Epidermal melanocyte (primary cell): ENCODE measurements around the gene C16orf54.
"Not testable (repeated sequence)": the region's sequence is repeated elsewhere in the genome, so short reads cannot be mapped to it uniquely, and the experiment has no call there.

Source experiments
- DNase-seq: peaks from one replicate; pipeline ENCODE4 v3.0.0; 2011; ENCODE audit warnings: low spot score; ENCODE audit not compliant: insufficient read length

The C16orf54 gene

DNA sequence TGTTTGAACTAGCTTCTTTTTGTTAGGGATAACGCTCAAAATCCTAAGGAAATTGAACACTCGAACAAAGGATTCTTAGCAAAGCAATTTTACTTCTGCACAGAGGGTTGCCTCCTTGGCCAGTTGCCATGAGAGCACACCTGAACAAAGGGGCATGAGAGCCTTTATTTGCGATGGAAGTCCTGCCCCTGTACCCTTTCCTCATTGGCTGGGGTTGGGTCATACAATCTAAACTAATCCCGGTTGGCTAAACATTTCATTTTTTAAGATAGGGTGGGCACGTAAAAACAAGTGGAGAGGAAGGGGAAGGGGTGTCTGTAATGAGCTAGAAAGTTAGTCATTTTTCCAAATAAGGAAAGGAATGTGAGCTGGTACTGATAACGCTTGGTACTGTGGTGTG is 36.1 kb downstream of the C16orf54 start:
- DNase-seq: not testable (repeated sequence)

DNA sequence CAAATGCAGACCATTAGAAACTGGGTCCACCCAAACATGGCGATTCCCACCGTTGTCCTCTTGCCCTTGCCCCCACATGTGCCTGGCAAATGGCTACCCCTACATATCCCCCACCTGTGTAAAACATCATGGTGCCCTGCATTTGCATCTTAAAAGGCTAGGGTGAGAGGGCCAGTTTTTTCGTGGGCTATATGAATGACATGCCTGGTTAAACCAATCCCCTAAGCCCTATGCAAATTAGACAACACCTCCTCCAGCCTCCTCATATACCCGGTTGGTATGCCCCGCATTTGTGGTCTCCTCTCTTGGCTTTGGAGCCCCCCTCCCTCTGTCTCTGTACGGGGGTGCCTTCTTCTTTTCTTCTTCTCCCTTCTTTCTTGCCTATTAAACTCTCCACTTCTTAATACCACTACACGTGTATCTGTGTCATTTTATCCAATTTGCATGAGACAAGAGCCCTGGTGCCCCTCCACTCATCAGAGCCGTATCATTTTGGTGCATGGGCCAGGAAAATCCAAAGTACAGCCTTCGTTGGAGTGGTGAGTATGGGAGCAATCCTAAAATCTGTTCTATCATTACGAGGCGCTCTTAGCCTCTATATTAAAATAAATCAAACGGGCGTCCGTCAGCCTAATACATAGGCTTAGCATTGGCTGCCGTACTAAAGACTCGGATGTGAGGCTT is 36.7 kb downstream of the C16orf54 start:
- DNase-seq: no peak

DNA sequence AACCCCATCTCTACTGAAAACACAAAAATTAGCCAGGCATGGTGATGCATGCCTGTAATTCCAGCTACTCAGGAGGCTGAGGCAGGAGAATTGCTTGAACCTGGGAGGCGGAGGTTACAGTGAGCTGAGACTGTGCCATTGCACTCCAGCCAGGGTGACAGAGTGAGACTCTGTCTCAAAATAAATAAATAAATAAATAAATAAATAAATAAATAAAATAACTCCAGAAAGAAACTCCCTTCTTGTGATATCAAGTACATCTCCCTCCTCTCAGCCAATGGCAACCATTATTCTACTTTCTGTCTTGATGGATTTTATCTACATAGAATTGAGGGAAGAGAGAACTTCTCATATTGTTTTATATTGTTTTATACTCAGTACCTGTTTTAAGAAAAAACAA is 38.6 kb downstream of the C16orf54 start:
- DNase-seq: not testable (repeated sequence)

DNA sequence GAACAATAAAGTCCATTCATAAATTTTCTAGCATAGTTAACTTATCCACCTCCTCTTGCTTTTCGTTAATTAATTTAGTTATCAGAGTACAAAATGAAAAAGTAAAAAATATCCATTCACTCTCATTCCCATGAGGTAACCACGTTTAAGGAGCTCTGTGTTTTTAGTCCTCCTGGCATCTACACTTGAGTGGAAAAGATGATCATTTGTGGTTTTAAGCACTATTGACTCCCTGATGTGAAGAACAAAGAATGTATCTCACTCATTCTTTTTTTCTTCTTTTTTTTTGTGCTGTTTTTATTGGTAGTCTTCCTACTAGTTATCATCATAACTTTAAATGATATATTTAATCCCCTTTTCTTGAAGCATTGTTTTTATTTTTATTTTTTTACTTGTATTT is 40.8 kb downstream of the C16orf54 start:
- no peak for DNase-seq

DNA sequence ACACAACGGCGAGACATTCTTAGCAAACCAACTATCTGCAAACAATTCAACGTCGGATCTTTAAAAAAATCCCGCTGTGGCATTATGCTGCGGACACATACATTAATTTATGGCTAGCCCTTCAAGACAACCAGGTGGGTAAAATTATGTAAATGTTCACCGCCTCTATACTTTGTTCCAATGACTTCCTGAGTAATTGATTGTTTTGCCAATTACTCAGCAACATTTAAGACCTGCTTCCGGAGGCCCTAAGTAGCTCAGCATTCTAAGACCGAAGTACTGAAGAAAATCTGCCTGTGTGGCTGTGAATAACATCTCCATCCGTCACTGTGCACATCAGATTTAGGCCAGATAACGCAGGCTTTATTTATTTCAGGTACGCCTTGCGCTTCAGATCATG is 43.5 kb downstream of the C16orf54 start:
- DNase-seq: no peak

DNA sequence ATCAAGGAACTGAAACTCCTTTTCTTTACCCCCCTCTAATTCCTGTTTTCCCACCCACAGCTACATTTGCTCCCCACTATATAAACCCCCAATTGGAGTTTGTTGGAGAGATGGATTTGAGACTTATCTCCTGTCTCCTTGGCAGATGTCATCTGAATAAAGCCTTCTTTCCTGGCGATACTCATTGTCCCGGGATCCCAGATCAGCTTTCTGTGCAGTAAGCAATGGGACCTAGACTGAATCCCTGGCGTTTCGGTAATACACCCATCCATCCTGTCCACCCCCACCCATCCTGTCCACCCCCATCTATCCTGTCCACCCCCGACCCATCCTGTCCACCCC is 44.6 kb downstream of the C16orf54 start:
- DNase-seq: no peak

DNA sequence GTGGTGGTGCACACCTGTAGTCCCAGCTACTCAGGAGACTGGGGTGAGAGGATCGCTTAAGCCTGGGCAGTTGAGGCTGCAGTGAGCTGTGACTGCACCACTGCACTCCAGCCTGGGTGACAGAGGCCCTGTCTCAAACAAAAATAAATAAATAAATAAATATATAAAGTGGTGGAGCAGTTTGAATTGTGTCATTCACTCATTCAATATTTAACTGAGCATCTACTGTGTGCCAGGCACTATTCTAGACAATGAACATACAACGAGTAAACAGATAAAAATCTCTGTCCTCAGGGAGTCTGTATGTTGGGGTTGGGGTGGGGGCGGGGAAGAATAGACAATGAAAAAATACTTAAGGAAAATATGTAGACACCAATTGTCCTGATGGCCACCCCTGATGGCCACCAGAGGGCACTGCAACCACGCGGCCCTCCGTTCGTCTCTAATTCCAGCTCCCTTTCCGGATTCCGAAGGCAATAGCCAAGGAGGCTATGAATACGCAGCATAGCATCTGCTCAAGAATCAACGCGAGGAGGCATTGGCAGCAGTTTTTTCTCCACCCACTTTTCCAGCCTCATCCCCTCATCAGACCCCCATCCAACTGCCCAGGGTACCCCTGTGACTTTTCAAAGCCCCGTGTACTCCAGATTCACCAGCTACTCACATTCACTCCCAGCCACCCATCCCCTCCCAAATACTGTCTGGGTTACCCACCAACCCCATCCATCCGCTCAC is 45.4 kb downstream of the C16orf54 start:
- DNase-seq: peak; percentile 95

DNA sequence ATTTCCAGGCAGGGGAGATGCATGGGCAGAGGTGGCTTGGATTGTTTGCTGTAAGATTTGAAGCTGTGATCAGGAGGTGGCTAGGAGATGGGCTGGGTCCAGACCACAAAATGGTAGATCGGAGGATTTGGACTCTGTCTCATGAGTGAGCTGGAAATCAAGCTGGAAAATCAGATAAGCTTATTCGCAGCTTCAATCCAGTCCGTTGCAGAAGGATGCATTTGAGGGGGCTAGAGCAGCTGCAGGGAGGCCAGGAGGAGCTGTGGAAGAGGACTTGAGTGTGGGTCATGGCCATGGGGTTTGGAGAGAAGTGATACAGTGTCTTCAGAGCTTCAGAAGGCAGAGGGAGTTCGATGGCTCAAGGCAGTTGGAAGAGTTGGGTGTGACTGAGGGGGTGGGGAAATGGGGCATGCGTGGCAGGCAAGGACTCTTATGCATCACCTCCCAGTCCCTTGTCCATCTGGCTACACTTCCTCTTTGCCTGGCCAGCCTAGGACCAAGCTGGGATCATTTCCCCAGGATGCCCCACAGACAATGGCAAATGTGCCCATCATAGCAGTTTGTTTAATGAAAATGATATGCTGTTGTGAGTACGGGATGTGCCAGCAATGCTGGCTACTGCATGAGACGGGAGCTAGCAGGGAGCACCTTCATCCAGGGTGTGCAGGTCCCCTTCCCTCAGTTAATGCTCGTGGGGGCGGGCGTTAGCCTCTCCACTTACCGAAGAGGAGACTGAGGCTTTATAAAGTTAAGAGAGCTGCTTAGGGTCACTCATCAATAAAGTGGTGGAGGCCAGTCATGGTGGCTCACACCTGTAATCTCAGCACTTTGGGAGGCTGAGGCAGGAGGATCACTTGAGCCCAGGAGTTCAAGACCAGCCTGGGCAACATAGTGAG is 46.2 kb downstream of the C16orf54 start:
- DNase-seq: no peak

DNA sequence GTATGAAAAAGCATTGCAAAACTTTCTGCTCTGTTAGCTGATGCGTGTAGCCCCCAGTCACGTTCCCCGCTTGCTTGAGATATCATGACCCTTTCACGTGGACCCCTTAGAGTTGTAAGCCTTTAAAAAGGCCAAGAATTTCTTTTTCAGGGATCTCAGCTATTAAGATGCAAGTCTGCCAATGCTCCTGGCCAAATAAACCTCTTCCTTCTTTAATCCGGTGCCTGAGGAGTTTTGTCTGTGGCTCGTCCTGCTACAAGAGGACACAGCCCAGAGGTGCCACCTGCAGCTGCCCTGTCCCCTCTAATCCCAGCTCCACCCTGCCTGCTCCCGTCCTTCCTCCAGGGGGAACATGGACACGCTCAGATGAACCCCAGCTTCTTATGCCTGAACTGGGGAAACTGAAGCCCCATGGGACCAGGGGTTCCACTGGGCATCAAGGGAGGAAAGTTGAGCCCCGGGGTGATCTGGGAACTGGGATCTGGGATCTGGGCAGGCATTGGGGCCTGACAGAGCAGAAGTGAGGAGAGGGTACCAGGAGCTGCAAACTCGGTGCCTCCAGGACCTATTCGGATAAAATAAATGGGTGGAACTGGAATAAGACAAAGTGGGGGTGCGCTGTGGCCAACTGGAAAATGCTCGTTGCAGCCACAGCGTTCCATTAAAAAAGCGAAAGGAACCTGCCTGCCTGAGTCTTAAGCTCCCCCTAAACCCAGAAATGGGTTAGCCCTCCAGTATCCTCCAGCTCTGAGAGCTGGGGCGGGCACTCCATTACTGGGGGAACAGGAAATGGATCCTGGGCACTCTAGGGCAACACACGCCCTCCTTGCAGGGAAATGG is 47.1 kb downstream of the C16orf54 start:
- no peak for DNase-seq

DNA sequence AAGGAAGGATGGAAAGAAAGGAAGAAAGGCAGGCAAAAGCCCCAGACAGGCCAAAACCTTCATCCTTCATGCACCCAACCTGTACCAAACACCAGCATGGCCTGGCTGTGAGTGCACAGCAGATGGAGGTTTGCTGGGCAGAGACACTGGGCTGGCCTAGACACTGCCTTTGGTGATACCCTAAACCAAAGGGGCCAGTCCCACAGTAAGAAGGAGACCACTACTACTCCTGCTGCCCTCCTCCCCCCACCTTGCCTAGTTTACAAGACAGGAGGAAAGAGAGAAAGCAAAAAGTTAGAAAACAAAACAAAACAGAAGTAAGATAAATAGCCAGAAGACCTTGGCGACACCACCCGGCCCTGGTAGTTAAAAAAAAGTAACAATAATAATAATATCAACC is 47.7 kb downstream of the C16orf54 start:
- DNase-seq: no peak

DNA sequence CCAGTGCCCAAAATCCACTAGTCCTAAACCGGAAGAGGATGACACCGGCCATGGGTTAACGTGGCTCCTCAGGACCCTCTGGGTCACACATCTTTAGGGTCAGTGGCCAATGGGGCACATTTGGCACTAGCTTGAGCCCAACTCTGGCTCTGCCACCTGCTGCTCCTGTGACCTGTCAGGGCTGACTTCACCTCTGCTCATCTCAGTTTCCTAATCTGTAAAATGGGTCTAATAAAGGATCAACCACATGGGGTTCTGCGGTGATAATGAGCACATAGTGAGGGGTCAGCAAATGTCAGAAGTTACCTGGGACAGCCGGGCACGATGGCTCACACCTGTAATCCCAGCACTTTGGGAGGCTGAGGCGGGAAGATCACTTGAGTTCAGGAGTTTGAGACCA is 48.4 kb downstream of the C16orf54 start:
- DNase-seq: no peak

DNA sequence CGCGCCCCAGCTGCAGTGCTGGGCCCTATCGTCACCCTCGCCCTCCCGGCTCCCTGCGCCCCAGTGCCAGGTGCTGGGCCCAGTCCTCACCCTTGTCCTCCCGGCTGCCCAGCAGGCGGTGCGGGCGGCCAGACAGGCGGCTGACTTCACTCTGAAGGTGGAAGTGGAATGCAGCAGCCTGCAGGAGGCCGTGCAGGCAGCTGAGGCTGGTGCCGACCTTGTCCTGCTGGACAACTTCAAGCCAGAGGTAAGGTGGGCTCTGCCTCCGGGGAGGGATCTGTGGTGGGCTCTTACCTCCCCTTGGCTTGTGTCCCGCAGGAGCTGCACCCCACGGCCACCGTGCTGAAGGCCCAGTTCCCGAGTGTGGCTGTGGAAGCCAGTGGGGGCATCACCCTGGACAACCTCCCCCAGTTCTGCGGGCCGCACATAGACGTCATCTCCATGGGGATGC is 48.9 kb downstream of the C16orf54 start:
- no peak for DNase-seq

DNA sequence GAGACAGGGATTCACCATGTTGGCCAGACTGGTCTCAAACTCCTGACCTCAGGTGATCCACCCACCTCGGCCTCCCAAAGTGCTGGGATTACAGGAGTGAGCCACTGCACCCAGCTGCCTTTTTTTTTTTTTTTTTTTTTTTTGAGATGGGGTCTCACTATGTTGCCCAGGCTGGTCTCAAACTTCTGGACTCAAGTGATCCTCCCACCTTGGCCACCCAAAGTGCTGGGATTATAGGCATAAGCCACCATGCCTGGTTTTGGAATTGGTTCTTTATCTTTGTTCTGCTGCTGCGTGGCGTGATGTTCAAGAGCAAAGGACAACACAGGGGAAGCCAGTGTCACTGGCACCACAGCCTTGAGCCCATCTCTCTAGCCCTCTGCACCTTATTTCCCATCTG is 50.1 kb downstream of the C16orf54 start:
- not testable (repeated sequence) for DNase-seq

DNA sequence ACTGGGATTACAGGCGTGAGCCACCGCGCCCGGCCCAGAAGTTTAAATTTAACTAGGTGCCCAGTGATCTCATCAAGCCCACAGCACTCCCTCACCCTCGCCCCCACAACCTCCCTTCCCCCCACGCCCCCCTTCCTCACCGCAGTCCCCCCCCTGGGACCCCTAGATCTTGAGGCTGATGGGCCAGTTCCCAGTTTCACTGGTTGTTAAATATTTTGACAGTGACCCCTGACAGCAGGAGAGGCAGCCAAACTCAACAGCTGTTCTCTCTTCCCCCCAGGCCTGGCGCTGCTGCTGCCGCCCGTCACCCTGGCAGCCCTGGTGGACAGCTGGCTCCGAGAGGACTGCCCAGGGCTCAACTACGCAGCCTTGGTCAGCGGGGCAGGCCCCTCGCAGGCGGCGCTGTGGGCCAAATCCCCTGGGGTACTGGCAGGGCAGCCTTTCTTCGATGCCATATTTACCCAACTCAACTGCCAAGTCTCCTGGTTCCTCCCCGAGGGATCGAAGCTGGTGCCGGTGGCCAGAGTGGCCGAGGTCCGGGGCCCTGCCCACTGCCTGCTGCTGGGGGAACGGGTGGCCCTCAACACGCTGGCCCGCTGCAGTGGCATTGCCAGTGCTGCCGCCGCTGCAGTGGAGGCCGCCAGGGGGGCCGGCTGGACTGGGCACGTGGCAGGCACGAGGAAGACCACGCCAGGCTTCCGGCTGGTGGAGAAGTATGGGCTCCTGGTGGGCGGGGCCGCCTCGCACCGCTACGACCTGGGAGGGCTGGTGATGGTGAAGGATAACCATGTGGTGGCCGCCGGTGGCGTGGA is 51.2 kb downstream of the C16orf54 start:
- no peak for DNase-seq

DNA sequence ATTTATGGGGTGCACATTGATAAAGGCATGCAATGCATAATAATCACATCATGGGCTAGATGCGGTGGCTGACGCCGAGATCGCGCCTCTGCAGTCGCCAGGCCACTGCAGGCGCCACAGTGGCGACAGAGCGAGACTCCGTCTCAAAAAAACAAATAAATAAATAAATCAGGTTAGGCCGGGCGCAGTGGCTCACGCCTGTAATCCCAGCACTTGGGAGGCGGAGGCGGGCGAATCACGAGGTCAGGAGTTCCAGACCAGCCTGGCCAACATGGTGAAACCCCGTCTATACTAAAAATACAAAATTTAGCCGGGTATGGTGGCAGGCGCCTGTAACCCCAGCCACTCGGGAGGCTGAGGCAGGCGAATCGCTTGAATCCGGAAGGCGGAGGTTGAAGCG is 53.2 kb downstream of the C16orf54 start:
- DNase-seq: not testable (repeated sequence)
